Mesodermal cell (in vitro differentiated cells): ENCODE measurements around the gene PRR36.

Experiments
- H3K27ac ChIP-seq: 2 replicates; pipeline ENCODE4 v1.7.0; 2013; ENCODE audit warnings: mild to moderate bottlenecking, low read depth, low read length, moderate library complexity; ENCODE audit not compliant: severe bottlenecking
- H3K36me3 ChIP-seq: 2 replicates; pipeline ENCODE4 v1.7.1; 2013; ENCODE audit warnings: mild to moderate bottlenecking, low read length, moderate library complexity; ENCODE audit not compliant: control insufficient read depth, insufficient read depth
- H3K4me1 ChIP-seq: one replicate; pipeline ENCODE4 v1.7.1; 2013; ENCODE audit warnings: mild to moderate bottlenecking, low read length; ENCODE audit not compliant: insufficient read depth, control insufficient read depth, poor library complexity, severe bottlenecking
- H3K4me3 ChIP-seq: 2 replicates; pipeline ENCODE4 v1.7.0; 2013; ENCODE audit warnings: low read length, control low read depth, mild to moderate bottlenecking; ENCODE audit not compliant: insufficient read depth, poor library complexity, severe bottlenecking; ENCODE audit errors: extremely low read depth
- H3K9me3 ChIP-seq: 2 replicates; pipeline ENCODE4 v1.7.1; 2013; ENCODE audit warnings: mild to moderate bottlenecking, low read length, moderate library complexity; ENCODE audit not compliant: control insufficient read depth
- WGBS, 2 experiments: methylation state at CpG; one replicate each; pipeline ENCODE4 v1.1.5; 2013; ENCODE audit warnings: missing lambda C conversion rate in 2 of 2; ENCODE audit not compliant: insufficient coverage in 2 of 2; 5-methylcytosine and 5-hydroxymethylcytosine counted together

PRR36 gene

DNA sequence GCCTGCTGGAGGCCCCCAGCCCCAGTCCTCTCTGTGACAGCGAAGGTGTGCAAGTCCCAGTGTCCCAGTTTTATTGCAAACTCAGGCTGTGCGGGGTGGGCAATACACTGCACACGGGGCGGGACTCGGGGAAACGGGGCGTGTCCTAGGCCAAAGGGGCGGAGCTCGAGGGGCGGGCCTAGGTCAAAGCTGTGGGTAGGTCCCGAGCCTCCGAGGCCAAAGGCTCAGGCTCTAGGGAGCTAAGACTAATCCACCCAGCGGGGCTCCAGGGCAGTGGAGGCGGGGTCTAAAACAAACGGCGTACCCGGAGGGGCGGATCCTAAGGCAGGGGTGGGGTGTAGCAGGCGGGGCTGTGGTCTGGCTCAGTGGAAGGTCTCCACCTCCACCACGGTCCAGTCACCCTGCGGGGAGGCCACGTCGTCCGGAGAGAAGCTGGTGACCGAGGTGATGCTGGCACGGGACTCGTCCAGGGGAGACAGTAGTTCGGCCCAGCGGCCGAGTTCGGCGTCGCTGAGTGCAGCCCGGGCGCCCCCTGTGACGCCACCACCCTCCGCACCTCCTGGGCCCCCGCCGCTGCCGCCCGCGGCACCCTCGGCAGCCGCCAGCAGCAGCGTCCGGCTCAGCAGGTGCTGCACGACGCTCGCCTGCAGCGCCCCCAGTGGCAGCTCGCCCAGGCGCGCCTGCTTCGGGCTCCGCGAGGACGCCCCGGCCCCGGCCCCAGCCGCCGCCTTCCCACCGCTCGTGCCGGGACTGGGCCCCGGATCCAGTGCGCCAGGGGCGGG is 5.3 kb downstream of the PRR36 start:
- Histone ChIP-seq H3K36me3 (no peaks in the 10 kb centered on the region), H3K4me1 (peaks cover 10% of the 10 kb centered on the region), H3K27ac (no peak overlapping the region), H3K4me3 (peak overlapping the region; percentile 24), H3K9me3 (no peaks in the 10 kb centered on the region)
- 27 to 33% methylated on average over 56 to 61 of the region's 67 CpGs for WGBS, 2 experiments

- H3K9me3 ChIP-seq = no peaks in the 10 kb centered on the region
- H3K4me3 ChIP-seq = no peak overlapping the region
- no peaks in the 10 kb centered on the region for H3K36me3 ChIP-seq
- H3K27ac ChIP-seq = no peak overlapping the region
- WGBS, 2 experiments = 80 to 86% methylated on average over 14 to 19 of the region's 21 CpGs
- H3K4me1 ChIP-seq = peaks cover 10% of the 10 kb centered on the region
Observed at GRCh38 chr19:7868326-7868670, 5.9 kb downstream of the PRR36 start.

GRCh38 chr19:7867092-7867844 is 6.9 kb downstream of the PRR36 start:
- 93 to 99% methylated on average over 6 to 8 of the region's 9 CpGs for WGBS, 2 experiments
- no peaks in the 10 kb centered on the region for H3K36me3 ChIP-seq

GRCh38 chr19:7866399-7867091 is 7.6 kb downstream of the PRR36 start:
- Histone ChIP-seq H3K27ac (no peak overlapping the region), H3K4me3 (no peak overlapping the region), H3K9me3 (no peaks in the 10 kb centered on the region), H3K4me1 (peaks cover 9% of the 10 kb centered on the region), H3K36me3 (no peaks in the 10 kb centered on the region)
- WGBS, 2 experiments = 82 to 88% methylated on average over 10 to 11 of the region's 12 CpGs

More at GRCh38 chr19:7867092-7867844, 6.9 kb downstream of the PRR36 start:
- peaks cover 8% of the 10 kb centered on the region for H3K4me1 ChIP-seq
- H3K4me3 ChIP-seq = no peak overlapping the region
- no peak overlapping the region for H3K27ac ChIP-seq
- no peaks in the 10 kb centered on the region for H3K9me3 ChIP-seq

DNA sequence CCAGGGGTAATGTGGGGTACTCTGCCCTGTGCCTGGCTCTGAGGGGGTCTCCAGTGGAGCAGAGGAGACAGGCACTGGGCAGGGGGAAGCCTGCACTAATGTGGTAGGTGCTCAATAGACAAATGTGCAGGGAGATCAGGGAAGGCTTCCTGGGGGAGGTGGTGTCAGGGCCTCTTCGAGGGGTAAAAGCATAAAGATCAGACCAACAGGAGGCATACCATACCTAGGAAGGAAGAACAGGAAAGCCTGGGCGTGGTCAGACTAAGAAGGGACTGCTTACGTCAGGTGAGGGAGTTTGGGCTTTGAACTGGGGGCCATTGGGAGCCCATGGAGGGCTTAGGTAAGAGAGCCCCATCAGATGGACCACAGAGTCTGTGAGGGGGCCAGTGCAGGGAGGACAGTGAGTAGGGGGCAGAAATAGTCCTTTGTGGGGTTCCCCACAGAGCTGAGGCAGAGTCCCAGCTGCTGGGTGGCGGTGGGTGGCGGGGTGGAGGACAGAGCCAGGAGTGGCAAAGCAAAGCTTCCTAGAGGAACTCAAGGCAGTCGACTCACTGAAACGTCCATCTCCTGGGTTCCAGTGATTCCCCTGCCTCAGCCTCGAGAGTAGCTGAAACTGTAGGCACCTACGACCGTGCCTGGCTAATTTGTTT is 8.8 kb downstream of the PRR36 start:
- Histone ChIP-seq H3K27ac (no peak overlapping the region), H3K9me3 (no peaks in the 10 kb centered on the region), H3K4me1 (peaks cover 4% of the 10 kb centered on the region), H3K36me3 (no peaks in the 10 kb centered on the region), H3K4me3 (no peak overlapping the region)
- WGBS, 2 experiments = 67 to 76% methylated on average over 9 to 10 of the region's 10 CpGs

- H3K4me1 ChIP-seq = peaks cover 4% of the 10 kb centered on the region
- no peak overlapping the region for H3K4me3 ChIP-seq
- no peaks in the 10 kb centered on the region for H3K36me3 ChIP-seq
- WGBS, 2 experiments = 53 to 85% methylated on average over 4 to 14 of the region's 18 CpGs
- no peaks in the 10 kb centered on the region for H3K9me3 ChIP-seq
- H3K27ac ChIP-seq = no peak overlapping the region
Observed at GRCh38 chr19:7864690-7865074, 9.5 kb downstream of the PRR36 start.

DNA sequence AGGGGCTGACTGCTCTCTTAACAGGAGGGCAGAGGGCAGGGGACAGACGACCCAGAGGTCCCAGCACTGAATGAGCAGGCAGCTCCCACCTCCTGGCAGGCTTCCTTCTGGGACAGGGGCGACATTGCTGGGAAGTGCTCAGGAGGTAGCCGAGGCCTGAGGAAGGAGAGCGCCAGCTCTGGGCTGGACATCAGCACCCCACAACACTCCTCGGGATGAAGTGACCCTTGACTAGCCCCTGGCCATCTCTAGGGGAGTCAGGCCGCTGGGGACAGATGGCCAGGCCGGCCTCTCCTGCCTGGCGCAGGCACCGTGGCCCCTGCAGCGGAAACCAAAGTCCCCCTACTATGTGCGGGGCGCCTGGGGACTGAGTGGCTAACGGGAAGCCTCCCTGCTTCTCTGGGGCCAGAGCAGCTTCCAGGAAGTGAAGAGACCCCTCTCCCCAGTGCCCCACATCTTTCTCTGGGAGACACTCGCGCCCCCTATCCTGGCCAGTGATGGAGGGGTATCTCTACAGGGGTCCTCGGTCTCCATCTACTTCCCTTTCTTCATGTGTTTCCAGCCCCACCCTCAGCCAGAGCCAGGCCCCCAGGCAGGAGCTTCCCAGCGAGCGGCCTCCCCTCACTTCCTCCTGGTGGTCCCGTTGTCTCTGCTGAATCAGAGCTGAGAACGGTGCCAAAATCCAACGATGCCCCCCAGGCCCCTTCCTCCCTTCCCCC is 10.1 kb downstream of the PRR36 start:
- Histone ChIP-seq H3K4me3 (no peak overlapping the region), H3K9me3 (no peaks in the 10 kb centered on the region), H3K27ac (no peak overlapping the region), H3K36me3 (no peaks in the 10 kb centered on the region), H3K4me1 (peaks cover 4% of the 10 kb centered on the region)
- 73 to 78% methylated on average over 13 to 19 of the region's 21 CpGs for WGBS, 2 experiments

DNA sequence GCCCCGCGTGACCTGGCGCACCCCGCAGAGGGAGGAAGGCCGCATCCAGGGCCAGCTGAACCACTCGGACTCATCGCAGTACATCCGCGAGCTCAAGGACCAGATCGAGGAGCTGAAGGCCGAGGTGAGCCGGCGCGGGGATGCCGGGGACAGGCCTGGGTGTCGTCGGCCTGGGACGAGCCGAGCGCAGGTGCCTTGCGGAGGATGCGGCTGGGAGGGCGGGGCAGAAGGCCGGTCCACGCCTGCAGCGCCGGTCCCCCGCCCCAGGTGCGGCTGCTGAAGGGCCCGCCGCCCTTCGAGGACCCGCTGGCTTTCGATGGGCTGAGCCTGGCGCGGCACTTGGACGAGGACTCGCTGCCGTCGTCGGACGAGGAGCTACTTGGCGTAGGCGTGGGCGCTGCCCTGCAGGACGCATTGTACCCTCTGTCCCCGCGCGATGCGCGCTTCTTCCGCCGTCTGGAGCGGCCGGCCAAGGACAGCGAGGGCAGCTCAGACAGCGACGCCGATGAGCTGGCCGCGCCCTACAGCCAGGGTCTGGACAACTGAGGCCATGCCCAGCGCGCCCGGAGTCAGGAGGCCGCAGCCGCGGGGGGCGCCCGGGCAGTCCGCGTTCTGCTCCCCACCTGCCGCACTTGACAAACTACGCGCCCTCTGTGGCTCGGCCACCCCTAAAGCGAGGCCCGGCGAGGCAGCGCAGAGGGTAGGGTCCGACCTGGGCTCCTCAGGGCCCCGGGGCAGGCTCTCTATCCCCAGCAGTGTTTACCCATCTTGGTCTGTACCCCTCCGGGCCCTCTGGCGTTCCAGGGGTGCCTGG is 10.8 kb downstream of the PRR36 start:
- no peak overlapping the region for H3K27ac ChIP-seq
- 31 to 37% methylated on average over 73 to 80 of the region's 83 CpGs for WGBS, 2 experiments
- H3K4me1 ChIP-seq = peaks cover 6% of the 10 kb centered on the region
- no peaks in the 10 kb centered on the region for H3K36me3 ChIP-seq
- H3K4me3 ChIP-seq = peak overlapping the region; percentile 8
- no peaks in the 10 kb centered on the region for H3K9me3 ChIP-seq

DNA sequence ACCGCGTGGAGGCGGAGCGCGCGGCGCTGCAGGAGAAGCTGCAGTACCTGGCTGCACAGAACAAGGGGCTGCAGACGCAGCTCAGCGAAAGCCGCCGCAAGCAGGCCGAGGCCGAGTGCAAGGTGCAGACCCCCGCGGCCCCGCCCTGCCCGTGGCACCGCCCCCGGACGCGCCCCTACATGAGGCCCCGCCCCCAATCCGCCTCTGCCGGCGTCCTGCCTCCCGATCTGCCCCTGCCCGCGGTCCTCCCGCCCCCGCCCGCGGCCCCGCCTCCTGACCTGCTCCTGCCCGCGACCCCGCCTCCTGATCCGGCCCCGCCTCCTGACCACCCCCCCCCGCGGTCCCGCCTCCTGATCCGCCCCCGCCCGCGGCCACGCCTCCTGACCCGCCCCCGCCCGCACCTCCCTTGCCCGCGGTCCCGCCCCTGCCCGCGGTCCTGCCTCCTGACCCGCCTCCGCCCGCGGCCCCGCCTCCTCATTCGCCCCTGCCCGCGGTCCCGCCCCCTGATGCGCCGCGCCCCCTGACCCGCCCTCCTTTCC is 11.7 kb downstream of the PRR36 start:
- H3K4me3 ChIP-seq = peak overlapping the region; percentile 16
- no peaks in the 10 kb centered on the region for H3K36me3 ChIP-seq
- 1 to 2% methylated on average over 21 to 32 of the region's 67 CpGs for WGBS, 2 experiments
- H3K9me3 ChIP-seq = no peaks in the 10 kb centered on the region
- peaks cover 11% of the 10 kb centered on the region for H3K4me1 ChIP-seq
- no peak overlapping the region for H3K27ac ChIP-seq
